ENCODE results near the gene SEPTIN10. TPM values are rescaled to one million over a fixed set of nuclear protein-coding genes. Genes with fewer than 3 reads are reported as not detected.

Gene SEPTIN10
- total RNA-seq, 1 donor from 2014 or later: 75.2 TPM

- H3K9me3 Mint-ChIP-seq (ENCODE audit: unreplicated experiment): no peaks in the 10 kb centered on the region
These were observed 51.3 kb downstream of the SEPTIN10 start for GRCh38 chr2:109562421-109562820.

GRCh38 chr2:109560265-109560664 lies 53.5 kb downstream of the SEPTIN10 start:
- Mint-ChIP-seq H3K4me3 (ENCODE audit: unreplicated experiment) (no peak overlapping the region), H3K27ac (ENCODE audit: unreplicated experiment) (no peak overlapping the region), H3K27me3 (ENCODE audit: unreplicated experiment) (no peaks in the 10 kb centered on the region), H3K9me3 (ENCODE audit: unreplicated experiment) (no peaks in the 10 kb centered on the region), H3K4me1 (ENCODE audit: low read depth, unreplicated experiment) (peaks cover 7% of the 10 kb centered on the region), H3K36me3 (ENCODE audit: unreplicated experiment) (no peaks in the 10 kb centered on the region)
- no peak for TF ChIP-seq CTCF (IDR thresholded peaks at IDR 0.05; ENCODE audit: partially characterized antibody, unreplicated experiment)
- DNase-seq: no peak

More at GRCh38 chr2:109562421-109562820, 51.3 kb downstream of the SEPTIN10 start:
- TF ChIP-seq CTCF (IDR thresholded peaks at IDR 0.05; ENCODE audit: partially characterized antibody, unreplicated experiment): no peak
- Mint-ChIP-seq H3K27ac (ENCODE audit: unreplicated experiment) (no peak overlapping the region), H3K4me1 (ENCODE audit: low read depth, unreplicated experiment) (peaks cover 7% of the 10 kb centered on the region), H3K36me3 (ENCODE audit: unreplicated experiment) (no peaks in the 10 kb centered on the region), H3K4me3 (ENCODE audit: unreplicated experiment) (no peak overlapping the region), H3K27me3 (ENCODE audit: unreplicated experiment) (no peaks in the 10 kb centered on the region)
- DNase-seq: no peak

- H3K4me1 Mint-ChIP-seq (ENCODE audit: low read depth, unreplicated experiment): peaks cover 7% of the 10 kb centered on the region
- H3K9me3 Mint-ChIP-seq (ENCODE audit: unreplicated experiment): no peaks in the 10 kb centered on the region
- no peak for DNase-seq
- H3K27ac Mint-ChIP-seq (ENCODE audit: unreplicated experiment): no peak overlapping the region
- H3K4me3 Mint-ChIP-seq (ENCODE audit: unreplicated experiment): no peak overlapping the region
- TF ChIP-seq CTCF (IDR thresholded peaks at IDR 0.05; ENCODE audit: partially characterized antibody, unreplicated experiment): no peak
- H3K36me3 Mint-ChIP-seq (ENCODE audit: unreplicated experiment): no peaks in the 10 kb centered on the region
- H3K27me3 Mint-ChIP-seq (ENCODE audit: unreplicated experiment): no peaks in the 10 kb centered on the region
These were observed 55.5 kb downstream of the SEPTIN10 start for GRCh38 chr2:109558076-109558882.

GRCh38 chr2:109557309-109557708 lies 56.5 kb downstream of the SEPTIN10 start:
- Mint-ChIP-seq H3K36me3 (ENCODE audit: unreplicated experiment) (peaks cover under 1% of the 10 kb centered on the region), H3K4me1 (ENCODE audit: low read depth, unreplicated experiment) (peaks cover 7% of the 10 kb centered on the region), H3K27me3 (ENCODE audit: unreplicated experiment) (no peaks in the 10 kb centered on the region), H3K4me3 (ENCODE audit: unreplicated experiment) (no peak overlapping the region), H3K27ac (ENCODE audit: unreplicated experiment) (no peak overlapping the region), H3K9me3 (ENCODE audit: unreplicated experiment) (no peaks in the 10 kb centered on the region)
- TF ChIP-seq CTCF (IDR thresholded peaks at IDR 0.05; ENCODE audit: partially characterized antibody, unreplicated experiment): no peak
- no peak for DNase-seq

- no peak for DNase-seq
- H3K9me3 Mint-ChIP-seq (ENCODE audit: unreplicated experiment): no peaks in the 10 kb centered on the region
- no peaks in the 10 kb centered on the region for H3K4me1 Mint-ChIP-seq (ENCODE audit: low read depth, unreplicated experiment)
- TF ChIP-seq CTCF (IDR thresholded peaks at IDR 0.05; ENCODE audit: partially characterized antibody, unreplicated experiment): no peak
- no peaks in the 10 kb centered on the region for H3K27me3 Mint-ChIP-seq (ENCODE audit: unreplicated experiment)
- no peak overlapping the region for H3K4me3 Mint-ChIP-seq (ENCODE audit: unreplicated experiment)
- H3K27ac Mint-ChIP-seq (ENCODE audit: unreplicated experiment): no peak overlapping the region
- peaks cover 4% of the 10 kb centered on the region for H3K36me3 Mint-ChIP-seq (ENCODE audit: unreplicated experiment)
These were observed 58.3 kb downstream of the SEPTIN10 start for GRCh38 chr2:109555346-109555900.

All from glutamatergic neuron (in vitro differentiated cells).